NCI-H345 treated with DMSO at 0.1 percent for 48 hours (cell line): Measurements from ENCODE around the gene IGSF9.

Source experiments
- DNase-seq: peaks from one replicate; lab custom pipeline; 2025; ENCODE audit not compliant: unreplicated experiment; lab: John Stamatoyannopoulos, UW

Gene IGSF9

GRCh38 chr1:159946242-159947187 lies 1.1 kb upstream of the IGSF9 start:
- DNase-seq = no peak

- no peak for DNase-seq
Observed at GRCh38 chr1:159944623-159945455, 574 bp downstream of the IGSF9 start.

- no peak for DNase-seq
Observed at GRCh38 chr1:159943908-159944622, 1.3 kb downstream of the IGSF9 start.

GRCh38 chr1:159943278-159943640 lies 2.2 kb downstream of the IGSF9 start:
- DNase-seq = no peak

- no peak for DNase-seq
Observed at GRCh38 chr1:159942632-159943277, 2.7 kb downstream of the IGSF9 start.

GRCh38 chr1:159941591-159942560 lies 3.5 kb downstream of the IGSF9 start:
- no peak for DNase-seq

GRCh38 chr1:159941141-159941540 lies 4.3 kb downstream of the IGSF9 start:
- no peak for DNase-seq

GRCh38 chr1:159940006-159940620 lies 5.3 kb downstream of the IGSF9 start:
- no peak for DNase-seq

GRCh38 chr1:159939678-159940002 lies 5.8 kb downstream of the IGSF9 start:
- no peak for DNase-seq

GRCh38 chr1:159938905-159939677 lies 6.3 kb downstream of the IGSF9 start:
- DNase-seq = no peak

GRCh38 chr1:159938211-159938852 lies 7.1 kb downstream of the IGSF9 start:
- no peak for DNase-seq

GRCh38 chr1:159937054-159937750 lies 8.2 kb downstream of the IGSF9 start:
- no peak for DNase-seq

GRCh38 chr1:159936273-159936904 lies 9.0 kb downstream of the IGSF9 start:
- no peak for DNase-seq

GRCh38 chr1:159935719-159936272 lies 9.6 kb downstream of the IGSF9 start:
- DNase-seq = no peak

GRCh38 chr1:159935305-159935704 lies 10.1 kb downstream of the IGSF9 start:
- no peak for DNase-seq

- no peak for DNase-seq
Observed at GRCh38 chr1:159934136-159935039, 11.0 kb downstream of the IGSF9 start.
